ENCODE data around the gene PGA5.
"Not testable (repeated sequence)": the region's sequence is repeated elsewhere in the genome, so short reads cannot be mapped to it uniquely, and the experiment has no call there.

PGA5 gene

GRCh38 chr11:61226457-61227137 lies 14.4 kb upstream of the PGA5 start:
- not testable (repeated sequence) for DNase-seq (ENCODE audit: low read depth)

GRCh38 chr11:61229458-61229857 lies 11.5 kb upstream of the PGA5 start:
- not testable (repeated sequence) for DNase-seq (ENCODE audit: low read depth)

- not testable (repeated sequence) for DNase-seq (ENCODE audit: low read depth)
Measured at GRCh38 chr11:61231033-61231432, 9.9 kb upstream of the PGA5 start.

DNA sequence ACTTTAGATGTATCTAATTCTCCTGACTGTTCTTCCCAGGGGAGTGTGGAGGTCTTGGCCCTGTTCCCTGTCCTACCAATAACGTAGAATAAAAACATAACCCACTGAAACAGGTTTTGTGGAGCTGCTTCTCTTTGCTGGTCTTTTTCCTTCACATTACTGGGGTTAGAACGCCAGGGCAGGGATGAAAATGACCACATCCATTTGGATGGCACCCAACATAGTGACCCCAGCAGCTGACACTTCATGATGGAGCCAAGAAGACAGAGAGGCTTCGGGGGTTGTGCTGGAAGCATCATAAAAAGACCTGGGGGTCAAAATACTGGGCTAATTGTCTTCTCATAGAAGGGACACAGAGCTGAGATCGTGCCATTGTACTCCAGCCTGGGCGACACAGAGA lies 9.4 kb upstream of the PGA5 start:
- not testable (repeated sequence) for DNase-seq (ENCODE audit: low read depth)

DNA sequence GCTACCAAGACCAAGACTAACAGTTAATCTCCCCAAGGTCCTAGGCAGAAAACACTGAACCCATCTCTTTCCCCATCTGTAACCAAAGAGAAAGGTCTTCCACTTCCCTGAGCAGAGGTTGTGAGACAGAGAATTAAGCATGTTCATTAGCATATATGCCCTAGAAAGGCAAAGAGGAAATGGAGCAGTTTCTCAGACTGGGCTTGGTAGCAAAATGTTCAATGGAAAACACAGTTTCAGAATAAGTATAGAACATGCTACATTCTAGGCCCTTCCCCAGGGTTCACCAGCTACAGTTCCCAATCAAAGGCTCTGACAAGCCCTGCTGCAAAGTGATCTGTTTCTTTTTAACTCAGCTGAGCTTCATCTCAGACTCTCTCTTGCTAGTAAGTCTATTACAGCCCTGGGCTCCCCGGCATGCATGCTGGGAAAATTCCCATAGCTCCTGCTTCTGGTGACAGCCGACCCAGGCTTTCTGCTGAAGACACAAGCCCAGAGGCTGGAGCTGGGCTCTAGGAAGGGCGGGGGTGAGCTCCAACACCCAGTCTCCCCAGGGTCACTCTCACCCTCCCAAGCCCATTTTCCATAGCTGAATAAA lies 8.3 kb upstream of the PGA5 start:
- not testable (repeated sequence) for DNase-seq (ENCODE audit: low read depth)

- DNase-seq (ENCODE audit: low read depth) = not testable (repeated sequence)
Measured at GRCh38 chr11:61237130-61237529, 3.8 kb upstream of the PGA5 start.

- DNase-seq (ENCODE audit: low read depth) = not testable (repeated sequence)
Measured at GRCh38 chr11:61240288-61240687, 687 bp upstream of the PGA5 start.

DNA sequence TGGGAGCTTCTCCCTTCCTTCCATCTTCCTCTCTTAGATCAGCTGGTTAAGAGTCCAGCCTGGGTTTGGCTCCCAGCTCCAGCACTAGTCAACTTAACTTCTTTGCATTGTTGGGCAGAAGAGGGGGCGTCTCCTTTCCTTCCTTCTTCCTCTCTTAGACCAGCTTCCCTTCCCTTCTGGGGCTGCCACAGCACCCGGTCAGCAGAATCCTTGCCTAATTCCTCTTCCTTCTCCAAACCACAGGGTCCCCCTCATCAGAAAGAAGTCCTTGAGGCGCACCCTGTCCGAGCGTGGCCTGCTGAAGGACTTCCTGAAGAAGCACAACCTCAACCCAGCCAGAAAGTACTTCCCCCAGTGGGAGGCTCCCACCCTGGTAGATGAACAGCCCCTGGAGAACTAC lies 551 bp downstream of the PGA5 start:
- DNase-seq (ENCODE audit: low read depth) = not testable (repeated sequence)

- not testable (repeated sequence) for DNase-seq (ENCODE audit: low read depth)
Measured at GRCh38 chr11:61245284-61245964, 4.4 kb downstream of the PGA5 start.

- not testable (repeated sequence) for DNase-seq (ENCODE audit: low read depth)
Measured at GRCh38 chr11:61248071-61248470, 7.1 kb downstream of the PGA5 start.

- not testable (repeated sequence) for DNase-seq (ENCODE audit: low read depth)
Measured at GRCh38 chr11:61249201-61249600, 8.2 kb downstream of the PGA5 start.

DNA sequence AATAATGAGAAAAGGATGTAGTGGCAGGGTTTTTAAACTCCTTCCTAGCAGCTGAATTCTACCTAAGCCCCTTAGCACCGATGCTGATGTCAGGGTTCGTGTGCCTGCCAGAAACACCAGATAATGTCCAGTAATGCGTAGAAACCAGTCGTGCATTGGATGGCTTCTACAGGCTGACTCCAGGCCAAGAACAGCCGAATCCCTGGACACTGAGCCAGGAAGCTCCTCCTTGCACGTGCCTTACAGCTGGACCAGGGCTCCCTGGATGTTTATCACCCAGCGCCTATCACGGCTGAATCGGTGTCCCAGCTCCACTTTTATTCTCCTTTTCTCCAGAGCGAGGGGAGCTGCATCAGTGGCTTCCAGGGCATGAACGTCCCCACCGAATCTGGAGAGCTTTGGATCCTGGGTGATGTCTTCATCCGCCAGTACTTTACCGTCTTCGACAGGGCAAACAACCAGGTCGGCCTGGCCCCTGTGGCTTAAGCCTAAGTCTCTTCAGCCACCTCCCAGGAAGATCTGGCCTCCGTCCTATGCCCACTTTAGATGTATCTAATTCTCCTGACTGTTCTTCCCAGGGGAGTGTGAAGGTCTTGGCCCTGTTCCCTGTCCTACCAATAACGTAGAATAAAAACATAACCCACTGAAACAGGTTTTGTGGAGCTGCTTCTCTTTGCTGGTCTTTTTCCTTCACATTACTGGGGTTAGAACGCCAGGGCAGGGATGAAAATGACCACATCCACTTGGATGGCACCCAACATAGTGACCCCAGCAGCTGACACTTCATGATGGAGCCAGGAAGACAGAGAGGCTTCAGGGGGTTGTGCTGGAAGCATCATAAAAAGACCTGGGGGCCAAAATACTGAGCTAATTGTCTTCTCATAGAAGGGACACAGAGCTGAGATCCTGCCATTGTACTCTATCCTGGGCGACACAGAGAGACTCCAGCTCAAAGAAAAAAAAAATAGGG lies 10.1 kb downstream of the PGA5 start:
- not testable (repeated sequence) for DNase-seq (ENCODE audit: low read depth)

DNA sequence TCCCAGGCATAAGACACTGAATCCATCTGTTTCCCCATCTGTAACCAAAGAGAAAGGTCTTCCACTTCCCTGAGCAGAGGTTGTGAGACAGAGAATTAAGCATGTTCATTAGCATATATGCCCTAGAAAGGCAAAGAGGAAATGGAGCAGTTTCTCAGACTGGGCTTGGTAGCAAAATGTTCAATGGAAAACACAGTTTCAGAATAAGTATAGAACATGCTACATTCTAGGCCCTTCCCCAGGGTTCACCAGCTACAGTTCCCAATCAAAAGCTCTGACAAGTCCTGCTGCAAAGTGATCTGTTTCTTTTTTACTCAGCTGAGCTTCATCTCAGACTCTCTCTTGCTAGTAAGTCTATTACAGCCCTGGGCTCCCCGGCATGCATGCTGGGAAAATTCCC lies 11.4 kb downstream of the PGA5 start:
- not testable (repeated sequence) for DNase-seq (ENCODE audit: low read depth)

DNA sequence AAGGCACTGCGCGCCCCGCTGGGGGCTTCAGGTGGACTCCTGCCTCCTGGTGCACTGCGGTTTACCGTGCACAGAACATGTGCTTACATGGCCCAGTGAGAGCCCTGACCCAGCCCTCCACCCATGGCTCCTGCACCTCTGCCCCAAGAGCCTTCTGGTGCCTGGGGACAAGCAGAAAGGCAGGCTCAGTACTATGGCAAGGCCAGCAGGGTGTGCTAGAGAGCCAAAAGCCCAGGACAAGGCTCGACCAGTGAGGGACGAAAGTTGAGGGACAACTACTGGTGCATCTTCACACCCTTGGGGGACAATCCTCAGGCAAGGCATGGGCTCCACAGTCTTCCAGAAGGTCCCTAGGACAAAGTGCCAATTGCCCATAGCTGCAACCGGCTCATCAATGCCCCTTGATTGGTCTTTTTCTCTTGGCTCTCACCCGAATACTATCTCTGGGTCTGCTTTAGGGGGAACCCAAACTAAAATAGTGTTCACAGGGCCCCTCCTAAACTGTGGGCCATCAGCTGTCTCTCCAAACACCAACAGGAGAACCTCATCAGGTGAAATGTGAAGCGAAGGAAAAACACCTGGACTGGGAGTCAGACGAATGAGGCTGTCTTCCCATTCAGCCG lies 13.5 kb downstream of the PGA5 start:
- DNase-seq (ENCODE audit: low read depth) = peak; percentile 27

GRCh38 chr11:61256710-61257482 lies 15.9 kb downstream of the PGA5 start:
- DNase-seq (ENCODE audit: low read depth) = no peak

DNA sequence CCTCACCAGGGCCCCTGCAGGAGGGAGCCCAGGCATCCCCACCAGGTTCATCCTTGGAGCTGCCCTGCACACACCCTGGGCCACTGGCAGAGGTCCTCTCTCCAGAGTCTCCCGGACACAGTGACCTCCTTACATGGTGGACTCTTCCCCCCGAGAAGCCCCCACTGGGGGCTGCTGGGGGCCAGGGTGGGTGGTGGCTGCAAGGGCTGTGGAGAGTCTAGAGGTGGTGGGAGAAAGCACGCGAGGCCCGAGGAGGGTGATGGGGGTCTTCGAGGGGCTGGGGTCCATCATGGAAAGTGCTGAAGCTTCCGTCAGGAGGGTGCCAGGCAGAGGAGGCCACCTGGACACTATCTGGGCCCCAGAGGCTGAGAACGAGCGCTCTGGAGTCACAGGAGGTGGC lies 17.6 kb downstream of the PGA5 start:
- DNase-seq (ENCODE audit: low read depth) = no peak

- DNase-seq (ENCODE audit: low read depth) = no peak
Measured at GRCh38 chr11:61259363-61259762, 18.4 kb downstream of the PGA5 start.

DNA sequence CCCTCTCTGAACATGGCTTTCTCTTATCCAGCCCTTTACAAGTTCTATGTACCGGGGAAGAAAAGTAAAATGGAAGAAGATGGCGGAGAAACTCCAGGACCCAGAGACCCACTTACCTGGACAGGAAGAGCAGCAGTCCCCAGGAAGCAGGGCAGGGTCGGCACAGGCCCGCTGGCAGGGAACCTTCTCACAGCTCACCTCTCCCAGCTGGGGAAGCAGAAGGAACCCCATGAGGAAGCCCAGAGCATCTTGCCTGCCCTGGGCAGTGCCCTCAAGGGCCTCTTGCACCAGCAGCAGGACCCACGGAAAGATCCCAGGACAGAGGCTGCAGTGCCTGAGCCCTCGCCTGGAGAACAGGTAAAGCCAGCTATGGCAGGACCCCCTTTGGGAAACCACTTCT lies 23.4 kb downstream of the PGA5 start:
- no peak for DNase-seq (ENCODE audit: low read depth)

- DNase-seq (ENCODE audit: low read depth) = no peak
Measured at GRCh38 chr11:61264795-61265194, 23.8 kb downstream of the PGA5 start.

DNA sequence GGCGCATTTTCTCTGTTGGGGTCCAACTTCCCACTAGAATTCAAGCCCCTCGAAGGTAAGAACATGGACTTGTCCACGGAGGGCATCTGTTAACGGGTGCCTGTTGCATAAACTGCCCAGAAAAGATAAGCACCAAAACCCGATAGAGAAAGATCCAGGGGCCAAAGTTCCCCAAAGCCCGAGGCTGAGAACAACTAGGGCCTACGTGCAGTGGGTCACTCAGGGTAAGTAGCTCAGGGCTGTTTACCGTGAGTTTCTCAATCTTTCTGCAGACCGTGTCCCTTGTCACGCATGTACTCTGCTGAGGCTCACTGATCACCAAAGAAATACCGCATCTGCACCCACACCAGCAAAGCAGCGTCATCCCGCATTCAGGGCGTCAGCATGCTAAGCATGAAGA lies 24.4 kb downstream of the PGA5 start:
- no peak for DNase-seq (ENCODE audit: low read depth)

- no peak for DNase-seq (ENCODE audit: low read depth)
Measured at GRCh38 chr11:61266602-61267001, 25.6 kb downstream of the PGA5 start.
